ENCODE results near the gene RYR2. TPM values are rescaled to one million over a fixed set of nuclear protein-coding genes. Genes with fewer than 3 reads are reported as not detected.

RYR2 gene
- total and polyA plus RNA-seq, 2 donors (not counting 1 experiment from before 2014, with no cell fraction given) = not detected

DNA sequence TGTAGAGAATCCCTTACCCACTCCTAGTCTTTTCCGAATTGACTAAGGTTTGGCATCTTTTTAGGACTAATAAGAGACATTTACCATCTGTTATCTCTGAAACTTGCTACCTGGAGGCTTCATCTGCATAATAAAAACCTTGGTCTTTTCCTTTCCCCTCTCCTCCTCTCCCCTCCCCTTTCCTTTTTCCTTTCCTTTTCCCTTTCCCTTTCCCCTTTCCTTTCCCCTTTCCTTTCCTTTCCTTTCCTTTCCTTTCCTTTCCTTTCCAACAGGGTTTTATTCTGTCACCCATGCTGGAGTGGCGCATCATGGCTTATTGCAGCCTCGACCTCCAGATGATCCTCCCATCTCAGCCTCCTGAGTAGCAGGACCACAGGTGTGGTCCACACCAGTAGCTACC lies 195.7 kb downstream of the RYR2 start:
- H3K27me3 Mint-ChIP-seq = no peaks in the 10 kb centered on the region
- Histone ChIP-seq H3K79me2 (ENCODE audit: control insufficient read depth, insufficient read depth, low read length) (no peaks in the 10 kb centered on the region), H3K9me3 (ENCODE audit: control extremely low read depth in 1 of 3, control insufficient read depth in 2 of 3, insufficient read depth in 1 of 3, low read length in 2 of 3) (no peaks in the 10 kb centered on the region), H2AFZ (ENCODE audit: insufficient read depth, low read depth, low read length, poor library complexity, severe bottlenecking) (no peak overlapping the region), H3K4me2 (replicated peaks; ENCODE audit: low read depth, low read length, poor library complexity, severe bottlenecking) (no peak overlapping the region), H3K27ac (ENCODE audit: low read length in 2 of 2) (no peak overlapping the region), H3K36me3 (replicated peaks in 1 of 2; ENCODE audit: control extremely low read depth in 1 of 2, control insufficient read depth in 1 of 2, extremely low read depth in 1 of 2, insufficient read depth in 2 of 2, low read length in 1 of 2) (no peaks in the 10 kb centered on the region), H3K27me3 (replicated peaks in 1 of 4; ENCODE audit: control extremely low read depth in 1 of 4, control insufficient read depth in 3 of 4, insufficient read depth in 4 of 4, low read length in 3 of 4) (no peaks in the 10 kb centered on the region), H3K9ac (ENCODE audit: low read length) (no peak overlapping the region), H4K20me1 (ENCODE audit: control insufficient read depth, insufficient read depth, low read length, poor library complexity, severe bottlenecking) (no peaks in the 10 kb centered on the region), H3K4me1 (ENCODE audit: control insufficient read depth in 2 of 2, insufficient read depth in 2 of 2, low read length in 2 of 2) (no peaks in the 10 kb centered on the region), H3K4me3 (ENCODE audit: control extremely low read depth in 1 of 5, extremely low read depth in 1 of 5, insufficient read depth in 1 of 5, low read depth in 2 of 5, low read length in 4 of 5) (no peak overlapping the region)
- DNase-seq = no peak
- no peaks in the 10 kb centered on the region for H3K4me1 Mint-ChIP-seq
- no peak overlapping the region for H3K4me3 Mint-ChIP-seq
- intact Hi-C loops (cut with micrococcal nuclease) = no loop called here
- ATAC-seq (ENCODE audit: low read depth) = no peak
- WGBS (ENCODE audit: insufficient coverage) = 73% methylated on average over 2 of the region's 3 CpGs
- peaks cover 2% of the 10 kb centered on the region for H3K9me3 Mint-ChIP-seq (ENCODE audit: insufficient read depth)
- H3K27ac Mint-ChIP-seq = no peak overlapping the region
- TF ChIP-seq, protein P1, sequence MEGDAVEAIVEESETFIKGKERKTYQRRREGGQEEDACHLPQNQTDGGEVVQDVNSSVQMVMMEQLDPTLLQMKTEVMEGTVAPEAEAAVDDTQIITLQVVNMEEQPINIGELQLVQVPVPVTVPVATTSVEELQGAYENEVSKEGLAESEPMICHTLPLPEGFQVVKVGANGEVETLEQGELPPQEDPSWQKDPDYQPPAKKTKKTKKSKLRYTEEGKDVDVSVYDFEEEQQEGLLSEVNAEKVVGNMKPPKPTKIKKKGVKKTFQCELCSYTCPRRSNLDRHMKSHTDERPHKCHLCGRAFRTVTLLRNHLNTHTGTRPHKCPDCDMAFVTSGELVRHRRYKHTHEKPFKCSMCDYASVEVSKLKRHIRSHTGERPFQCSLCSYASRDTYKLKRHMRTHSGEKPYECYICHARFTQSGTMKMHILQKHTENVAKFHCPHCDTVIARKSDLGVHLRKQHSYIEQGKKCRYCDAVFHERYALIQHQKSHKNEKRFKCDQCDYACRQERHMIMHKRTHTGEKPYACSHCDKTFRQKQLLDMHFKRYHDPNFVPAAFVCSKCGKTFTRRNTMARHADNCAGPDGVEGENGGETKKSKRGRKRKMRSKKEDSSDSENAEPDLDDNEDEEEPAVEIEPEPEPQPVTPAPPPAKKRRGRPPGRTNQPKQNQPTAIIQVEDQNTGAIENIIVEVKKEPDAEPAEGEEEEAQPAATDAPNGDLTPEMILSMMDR (IDR thresholded peaks at IDR 0.05) = no peak
- TF ChIP-seq EZH2 (IDR thresholded peaks at IDR 0.05; ENCODE audit: borderline replicate concordance, insufficient read depth, low read depth, low read length, poor library complexity, severe bottlenecking) = no peak
- ChIA-PET CTCF (no interaction called here), POLR2A (no interaction called here)

DNA sequence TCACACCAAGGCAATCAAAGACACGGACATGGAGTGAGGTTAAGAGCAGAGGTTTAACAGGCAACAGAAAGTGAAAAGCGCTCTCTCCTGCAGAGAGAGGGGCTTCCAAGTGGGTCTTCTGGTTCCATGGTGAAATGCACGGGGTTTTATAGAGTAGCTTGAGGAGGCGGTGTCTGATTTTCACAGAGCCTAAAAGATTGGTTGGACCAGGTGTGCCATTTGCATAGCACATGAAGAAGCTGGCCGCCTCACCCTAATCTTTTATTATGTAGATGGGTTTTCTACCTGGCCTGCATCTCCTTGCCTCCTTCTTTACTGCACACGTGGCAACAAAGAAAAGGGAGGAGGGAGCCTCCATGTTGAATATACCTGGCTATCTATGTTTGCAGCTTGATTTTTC lies 197.3 kb downstream of the RYR2 start:
- CTCF ChIA-PET = no interaction called here
- H3K4me1 ChIP-seq (ENCODE audit: control insufficient read depth in 2 of 2, insufficient read depth in 2 of 2, low read length in 2 of 2) = no peaks in the 10 kb centered on the region
- Mint-ChIP-seq H3K27ac (no peak overlapping the region), H3K27me3 (no peaks in the 10 kb centered on the region), H3K4me3 (no peak overlapping the region), H3K9me3 (ENCODE audit: insufficient read depth) (peaks cover 2% of the 10 kb centered on the region), H3K4me1 (no peaks in the 10 kb centered on the region)
- no peaks in the 10 kb centered on the region for H3K79me2 ChIP-seq (ENCODE audit: control insufficient read depth, insufficient read depth, low read length)
- no peak overlapping the region for H3K4me3 ChIP-seq (ENCODE audit: control extremely low read depth in 1 of 5, extremely low read depth in 1 of 5, insufficient read depth in 1 of 5, low read depth in 2 of 5, low read length in 4 of 5)
- POLR2A ChIA-PET = no interaction called here
- H3K9me3 ChIP-seq (ENCODE audit: control extremely low read depth in 1 of 3, control insufficient read depth in 2 of 3, insufficient read depth in 1 of 3, low read length in 2 of 3) = peaks cover 0 to 4% (median 0%) of the 10 kb centered on the region in 3 donors
- H3K27me3 ChIP-seq (replicated peaks in 1 of 4; ENCODE audit: control extremely low read depth in 1 of 4, control insufficient read depth in 3 of 4, insufficient read depth in 4 of 4, low read length in 3 of 4) = no peaks in the 10 kb centered on the region
- H3K27ac ChIP-seq (ENCODE audit: low read length in 2 of 2) = no peak overlapping the region
- H2AFZ ChIP-seq (ENCODE audit: insufficient read depth, low read depth, low read length, poor library complexity, severe bottlenecking) = no peak overlapping the region
- H3K36me3 ChIP-seq (replicated peaks in 1 of 2; ENCODE audit: control extremely low read depth in 1 of 2, control insufficient read depth in 1 of 2, extremely low read depth in 1 of 2, insufficient read depth in 2 of 2, low read length in 1 of 2) = no peaks in the 10 kb centered on the region
- no peak for ATAC-seq (ENCODE audit: low read depth)
- no peak overlapping the region for H3K9ac ChIP-seq (ENCODE audit: low read length)
- intact Hi-C loops (cut with micrococcal nuclease) = no loop called here
- no peak for DNase-seq
- H4K20me1 ChIP-seq (ENCODE audit: control insufficient read depth, insufficient read depth, low read length, poor library complexity, severe bottlenecking) = no peaks in the 10 kb centered on the region
- H3K4me2 ChIP-seq (replicated peaks; ENCODE audit: low read depth, low read length, poor library complexity, severe bottlenecking) = no peak overlapping the region
- 88% methylated on average over 2 of the region's 6 CpGs for WGBS (ENCODE audit: insufficient coverage)
- TF ChIP-seq EZH2 (IDR thresholded peaks at IDR 0.05; ENCODE audit: borderline replicate concordance, insufficient read depth, low read depth, low read length, poor library complexity, severe bottlenecking) = no peak
- TF ChIP-seq, protein P1 (IDR thresholded peaks at IDR 0.05) = no peak
